GM23248 (cell line): ENCODE data around the gene DDX31.

ENCODE experiments used
- EZH2 ChIP-seq: fragments of 200-600 bp; sonication (generic); IDR thresholded peaks from 2 replicates; pipeline ENCODE4 v1.6.1; 2018; ENCODE audit warnings: antibody characterized with exemption, mild to moderate bottlenecking; ENCODE audit not compliant: insufficient read depth, poor library complexity, severe bottlenecking
- EZH2phosphoT487 ChIP-seq: fragments of 200-600 bp; sonication (generic); IDR thresholded peaks from 2 replicates; pipeline ENCODE4 v1.6.1; 2018; ENCODE audit warnings: antibody characterized with exemption, moderate library complexity, mild to moderate bottlenecking, low read depth; ENCODE audit not compliant: insufficient read depth

DNA sequence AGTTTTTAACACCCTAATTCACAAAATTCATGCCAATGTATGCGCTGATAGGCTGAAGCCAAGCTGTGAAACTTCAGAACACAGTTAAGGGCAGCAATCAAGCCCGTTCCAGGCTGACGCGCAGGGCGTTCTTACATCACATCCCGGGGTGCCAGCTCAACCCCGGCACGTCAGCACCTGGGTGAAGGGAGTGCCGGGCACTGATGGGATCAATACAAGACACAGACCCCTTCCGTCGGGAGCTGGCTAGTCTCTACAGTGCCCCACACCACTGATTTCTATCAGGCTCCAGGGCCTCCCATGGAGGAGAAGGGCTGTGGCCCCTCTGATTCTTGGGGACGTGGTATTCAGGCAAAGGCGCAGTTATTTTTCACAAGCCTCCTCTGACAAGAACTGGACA lies 75.4 kb downstream of the DDX31 start:
- TF ChIP-seq EZH2 (no peak), EZH2phosphoT487 (no peak)
